ENCODE results near the gene MOSMO.
"Not testable (repeated sequence)": the region's sequence is repeated elsewhere in the genome, so short reads cannot be mapped to it uniquely, and the experiment has no call there.

Gene MOSMO

DNA sequence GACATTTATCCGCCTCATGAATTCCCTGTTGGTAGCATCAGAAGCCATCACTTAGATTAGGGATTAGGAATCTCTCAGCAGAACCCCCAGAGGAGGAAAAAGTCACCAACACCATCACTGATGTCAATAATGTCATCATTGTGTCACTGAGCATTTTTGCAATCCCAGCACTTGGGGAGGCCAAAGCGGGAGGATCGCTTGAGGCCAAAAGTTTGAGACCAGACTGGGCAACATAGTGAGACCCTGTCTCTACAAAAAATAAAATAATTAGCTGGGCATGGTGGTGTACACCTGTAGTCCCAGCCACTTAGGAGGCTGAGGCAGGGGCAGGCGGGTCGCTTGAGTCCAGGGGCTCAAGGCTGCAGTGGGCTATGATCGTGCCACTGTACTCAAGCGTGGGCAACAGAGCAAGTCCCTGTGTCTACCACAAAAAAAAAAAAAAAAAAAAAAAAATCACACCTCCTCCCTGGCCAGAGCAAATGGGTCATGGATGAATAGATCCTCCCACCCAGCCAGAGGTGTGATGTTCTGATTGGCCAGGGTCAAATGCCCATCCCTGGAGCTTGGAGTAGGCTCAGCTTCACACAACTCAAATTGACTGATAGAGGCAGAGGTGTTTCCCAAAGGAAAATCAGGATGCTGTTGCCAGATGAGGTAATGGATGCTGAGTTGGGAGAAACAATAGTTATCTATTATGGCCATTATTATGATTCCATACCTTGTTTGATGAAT is 116.0 kb downstream of the MOSMO start:
- no peak overlapping the region for H3K27ac ChIP-seq (ENCODE audit: poor library complexity, severe bottlenecking)

DNA sequence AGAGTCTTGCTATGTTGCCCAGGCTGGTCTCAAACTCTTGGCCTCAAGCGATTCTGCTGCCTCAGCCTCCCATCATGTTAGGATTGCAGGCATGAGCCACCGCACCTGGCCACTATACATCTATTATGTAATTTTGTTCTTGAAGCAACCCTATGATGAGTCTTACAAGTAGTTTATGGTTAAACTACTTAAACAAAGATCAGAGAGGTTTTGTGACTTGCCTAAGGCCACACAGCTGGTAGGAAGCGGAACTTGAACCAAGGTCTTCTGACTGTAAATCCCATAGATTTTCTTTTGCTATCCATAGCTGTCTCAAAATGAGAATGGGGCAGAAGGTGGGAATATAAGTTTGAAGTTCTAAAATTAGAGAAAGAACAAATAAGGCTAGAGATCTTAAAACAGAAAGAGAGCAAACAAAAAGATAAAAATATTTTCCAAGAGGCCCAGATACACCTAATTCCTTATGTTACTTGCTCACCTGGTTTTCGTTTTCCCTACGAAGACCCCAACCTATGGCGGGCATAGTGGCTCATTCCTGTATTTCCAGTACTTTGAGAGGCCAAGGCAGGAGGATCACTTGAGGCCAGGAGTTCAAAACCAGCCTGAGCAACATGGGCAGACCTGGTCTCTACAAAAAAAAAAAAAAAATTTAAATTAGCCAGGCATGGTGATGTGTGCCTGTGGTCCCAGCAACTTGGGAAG is 116.8 kb downstream of the MOSMO start:
- Histone ChIP-seq H3K9me3 (ENCODE audit: severe bottlenecking) (no peaks in the 10 kb centered on the region), H3K27ac (ENCODE audit: poor library complexity, severe bottlenecking) (no peak overlapping the region), H3K4me1 (ENCODE audit: insufficient read depth, poor library complexity, severe bottlenecking) (no peaks in the 10 kb centered on the region), H3K27me3 (ENCODE audit: insufficient read depth, poor library complexity, severe bottlenecking) (no peaks in the 10 kb centered on the region), H3K36me3 (ENCODE audit: low read depth) (no peaks in the 10 kb centered on the region), H3K4me3 (ENCODE audit: severe bottlenecking) (no peak overlapping the region)
- TF ChIP-seq, protein P1, sequence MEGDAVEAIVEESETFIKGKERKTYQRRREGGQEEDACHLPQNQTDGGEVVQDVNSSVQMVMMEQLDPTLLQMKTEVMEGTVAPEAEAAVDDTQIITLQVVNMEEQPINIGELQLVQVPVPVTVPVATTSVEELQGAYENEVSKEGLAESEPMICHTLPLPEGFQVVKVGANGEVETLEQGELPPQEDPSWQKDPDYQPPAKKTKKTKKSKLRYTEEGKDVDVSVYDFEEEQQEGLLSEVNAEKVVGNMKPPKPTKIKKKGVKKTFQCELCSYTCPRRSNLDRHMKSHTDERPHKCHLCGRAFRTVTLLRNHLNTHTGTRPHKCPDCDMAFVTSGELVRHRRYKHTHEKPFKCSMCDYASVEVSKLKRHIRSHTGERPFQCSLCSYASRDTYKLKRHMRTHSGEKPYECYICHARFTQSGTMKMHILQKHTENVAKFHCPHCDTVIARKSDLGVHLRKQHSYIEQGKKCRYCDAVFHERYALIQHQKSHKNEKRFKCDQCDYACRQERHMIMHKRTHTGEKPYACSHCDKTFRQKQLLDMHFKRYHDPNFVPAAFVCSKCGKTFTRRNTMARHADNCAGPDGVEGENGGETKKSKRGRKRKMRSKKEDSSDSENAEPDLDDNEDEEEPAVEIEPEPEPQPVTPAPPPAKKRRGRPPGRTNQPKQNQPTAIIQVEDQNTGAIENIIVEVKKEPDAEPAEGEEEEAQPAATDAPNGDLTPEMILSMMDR (IDR thresholded peaks at IDR 0.05; ENCODE audit: poor library complexity, severe bottlenecking): no peak
- DNase-seq (ENCODE audit: low spot score): no peak
- ATAC-seq (ENCODE audit: low read depth): no peak

More for the DNA sequence above, 116.0 kb downstream of the MOSMO start:
- Histone ChIP-seq H3K9me3 (ENCODE audit: severe bottlenecking) (no peaks in the 10 kb centered on the region), H3K4me3 (ENCODE audit: severe bottlenecking) (no peak overlapping the region), H3K36me3 (ENCODE audit: low read depth) (no peaks in the 10 kb centered on the region), H3K27me3 (ENCODE audit: insufficient read depth, poor library complexity, severe bottlenecking) (no peaks in the 10 kb centered on the region), H3K4me1 (ENCODE audit: insufficient read depth, poor library complexity, severe bottlenecking) (no peaks in the 10 kb centered on the region)
- ATAC-seq (ENCODE audit: low read depth) (no peak), DNase-seq (ENCODE audit: low spot score) (no peak)
- TF ChIP-seq, protein P1 (IDR thresholded peaks at IDR 0.05; ENCODE audit: poor library complexity, severe bottlenecking): no peak

DNA sequence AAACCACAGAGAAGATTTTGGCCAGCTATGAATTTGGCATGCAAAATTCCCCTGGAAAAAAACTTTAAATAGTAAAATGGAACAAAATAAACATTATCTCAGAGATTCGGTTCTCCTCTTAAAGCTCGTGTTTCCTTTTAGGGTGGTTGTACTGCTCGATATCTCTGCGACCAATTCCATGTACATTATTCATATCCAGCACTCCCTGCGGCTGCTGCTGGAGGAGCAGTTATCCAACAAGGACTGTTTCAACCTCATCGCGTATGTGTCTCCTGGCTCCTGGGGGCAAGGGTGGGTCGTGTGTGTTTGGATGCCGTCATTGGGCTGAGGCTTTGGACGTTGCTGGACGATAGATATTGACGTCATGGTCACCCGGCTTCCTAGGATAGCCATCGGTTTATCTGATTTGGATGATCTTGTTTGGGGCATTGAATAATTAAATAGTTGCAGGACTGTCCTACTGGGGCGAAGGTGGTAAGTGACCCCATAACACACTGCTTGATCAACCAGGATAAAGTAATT is 118.2 kb downstream of the MOSMO start:
- H3K27me3 ChIP-seq (ENCODE audit: insufficient read depth, poor library complexity, severe bottlenecking): no peaks in the 10 kb centered on the region
- TF ChIP-seq, protein P1 (IDR thresholded peaks at IDR 0.05; ENCODE audit: poor library complexity, severe bottlenecking): no peak
- no peaks in the 10 kb centered on the region for H3K4me1 ChIP-seq (ENCODE audit: insufficient read depth, poor library complexity, severe bottlenecking)
- no peak overlapping the region for H3K27ac ChIP-seq (ENCODE audit: poor library complexity, severe bottlenecking)
- H3K9me3 ChIP-seq (ENCODE audit: severe bottlenecking): no peaks in the 10 kb centered on the region
- no peak overlapping the region for H3K4me3 ChIP-seq (ENCODE audit: severe bottlenecking)
- no peak for ATAC-seq (ENCODE audit: low read depth)
- no peaks in the 10 kb centered on the region for H3K36me3 ChIP-seq (ENCODE audit: low read depth)
- DNase-seq (ENCODE audit: low spot score): no peak

- not testable (repeated sequence) for DNase-seq (ENCODE audit: low spot score); H3K27ac ChIP-seq (ENCODE audit: poor library complexity, severe bottlenecking); H3K4me3 ChIP-seq (ENCODE audit: severe bottlenecking); H3K36me3 ChIP-seq (ENCODE audit: low read depth); H3K4me1 ChIP-seq (ENCODE audit: insufficient read depth, poor library complexity, severe bottlenecking); H3K27me3 ChIP-seq (ENCODE audit: insufficient read depth, poor library complexity, severe bottlenecking); ATAC-seq (ENCODE audit: low read depth); H3K9me3 ChIP-seq (ENCODE audit: severe bottlenecking)
Observed at GRCh38 chr16:22128537-22128936, 120.6 kb downstream of the MOSMO start.

DNA sequence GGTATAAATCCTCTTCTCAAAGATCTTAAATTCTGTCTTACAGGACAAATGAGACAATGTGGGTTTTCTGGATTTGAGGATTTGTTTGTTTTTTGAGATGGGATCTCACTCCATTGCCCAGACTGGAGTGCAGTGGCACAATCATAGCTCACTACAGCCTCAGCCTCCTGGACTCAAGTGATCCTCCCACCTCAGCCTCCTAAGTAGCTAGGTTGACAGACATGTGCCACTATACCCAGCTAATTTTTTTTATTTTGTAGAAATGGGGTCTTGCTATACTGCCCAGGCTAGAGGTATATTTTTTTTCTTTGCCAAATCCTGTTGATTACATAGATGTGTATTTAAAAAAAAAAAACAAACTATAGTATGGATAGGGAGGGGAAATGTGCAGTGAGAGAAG is 122.6 kb downstream of the MOSMO start:
- no peaks in the 10 kb centered on the region for H3K36me3 ChIP-seq (ENCODE audit: low read depth)
- H3K4me1 ChIP-seq (ENCODE audit: insufficient read depth, poor library complexity, severe bottlenecking): no peaks in the 10 kb centered on the region
- no peak overlapping the region for H3K4me3 ChIP-seq (ENCODE audit: severe bottlenecking)
- H3K27me3 ChIP-seq (ENCODE audit: insufficient read depth, poor library complexity, severe bottlenecking): no peaks in the 10 kb centered on the region
- no peaks in the 10 kb centered on the region for H3K9me3 ChIP-seq (ENCODE audit: severe bottlenecking)
- H3K27ac ChIP-seq (ENCODE audit: poor library complexity, severe bottlenecking): no peak overlapping the region
- TF ChIP-seq, protein P1 (IDR thresholded peaks at IDR 0.05; ENCODE audit: poor library complexity, severe bottlenecking): no peak
- DNase-seq (ENCODE audit: low spot score): no peak
- ATAC-seq (ENCODE audit: low read depth): no peak

All from RWPE2 (cell line).